ENCODE results near the gene CYP2A6. TPM values are rescaled to one million over a fixed set of nuclear protein-coding genes. Genes with fewer than 3 reads are reported as not detected.
"Not testable (repeated sequence)": the region's sequence is repeated elsewhere in the genome, so short reads cannot be mapped to it uniquely, and the experiment has no call there.

Gene CYP2A6
- polyA plus RNA-seq, 1 donor from 2014 or later: not detected

- not testable (repeated sequence) for H3K27ac Mint-ChIP-seq, H3K9me3 Mint-ChIP-seq, H3K4me1 Mint-ChIP-seq, H3K4me3 Mint-ChIP-seq, H3K36me3 Mint-ChIP-seq, H3K27me3 Mint-ChIP-seq
Measured at GRCh38 chr19:40864739-40865496, 14.7 kb upstream of the CYP2A6 start.

DNA sequence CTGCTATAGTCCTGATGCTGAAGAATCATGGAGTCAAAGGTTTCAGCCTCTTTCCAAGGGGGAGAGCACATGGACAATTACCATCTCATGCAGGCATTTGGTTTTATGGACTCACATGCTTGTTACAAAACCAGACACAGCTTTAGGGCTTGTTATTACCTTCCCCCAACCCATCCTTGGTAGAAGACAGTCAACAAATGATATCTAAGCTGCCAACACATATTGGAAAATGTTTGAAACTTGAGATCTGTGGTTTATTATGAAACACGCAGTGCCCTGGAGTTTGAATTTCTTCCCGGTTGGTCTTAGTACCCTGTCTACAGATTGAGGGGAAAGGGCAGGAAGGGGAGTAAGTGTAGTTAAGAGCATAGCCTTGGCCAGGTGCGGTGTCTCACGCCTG lies 12.5 kb upstream of the CYP2A6 start:
- H3K27me3 Mint-ChIP-seq: peaks cover 8% of the 10 kb centered on the region
- no peak overlapping the region for H3K27ac Mint-ChIP-seq
- H3K9me3 Mint-ChIP-seq: peaks cover 0 to 2% (median 1%) of the 10 kb centered on the region in 3 donors
- no peak overlapping the region for H3K4me3 Mint-ChIP-seq
- H3K4me1 Mint-ChIP-seq: no peaks in the 10 kb centered on the region
- no peaks in the 10 kb centered on the region for H3K36me3 Mint-ChIP-seq

DNA sequence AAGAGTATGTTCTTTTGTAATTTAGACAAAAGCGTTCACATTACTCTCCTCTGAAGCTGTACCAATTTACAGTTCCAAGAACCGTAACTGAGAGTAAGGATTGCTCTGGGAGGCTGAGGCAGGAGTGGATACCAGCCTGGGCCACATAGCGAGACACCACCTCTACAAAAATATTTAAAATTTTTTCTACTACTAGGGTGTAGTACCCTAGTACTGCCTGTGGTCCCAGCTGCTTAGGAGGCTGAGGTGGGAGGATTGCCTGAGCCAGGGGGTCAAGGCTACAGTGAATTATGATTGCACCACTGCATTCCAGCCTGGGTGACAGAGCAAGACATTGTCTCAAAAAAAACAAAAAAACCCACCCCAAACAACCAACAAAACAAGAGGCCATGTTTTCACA lies 12.1 kb upstream of the CYP2A6 start:
- H3K4me1 Mint-ChIP-seq: no peaks in the 10 kb centered on the region
- H3K36me3 Mint-ChIP-seq: no peaks in the 10 kb centered on the region
- H3K27me3 Mint-ChIP-seq: peaks cover 10% of the 10 kb centered on the region
- H3K4me3 Mint-ChIP-seq: no peak overlapping the region
- H3K9me3 Mint-ChIP-seq: peaks cover 0 to 2% (median 1%) of the 10 kb centered on the region in 3 donors
- no peak overlapping the region for H3K27ac Mint-ChIP-seq

DNA sequence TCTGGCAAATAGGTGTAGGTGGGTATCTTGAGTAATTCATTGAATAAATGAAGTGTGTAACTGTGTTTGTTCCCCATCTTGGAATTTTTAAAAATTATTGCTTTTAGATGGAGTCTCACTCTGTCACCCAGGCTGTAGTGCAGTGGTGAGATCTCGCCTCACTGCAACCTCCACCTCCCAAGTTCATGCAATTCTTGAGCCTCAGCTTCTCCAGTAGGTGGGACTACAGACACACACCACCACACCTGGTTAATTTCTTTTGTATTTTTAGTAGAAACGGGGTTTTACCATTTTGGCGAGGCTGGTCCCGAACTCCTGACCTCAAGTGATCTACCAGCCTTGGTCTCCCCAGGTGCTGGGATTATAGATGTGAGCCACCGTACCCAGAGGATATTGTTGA lies 7.9 kb upstream of the CYP2A6 start:
- H3K4me3 Mint-ChIP-seq: no peak overlapping the region
- peaks cover 0 to 2% (median 1%) of the 10 kb centered on the region in 3 donors for H3K9me3 Mint-ChIP-seq
- H3K27ac Mint-ChIP-seq: peak overlapping the region in 1 of 3 donors; percentile 57
- H3K36me3 Mint-ChIP-seq: no peaks in the 10 kb centered on the region
- H3K4me1 Mint-ChIP-seq: no peaks in the 10 kb centered on the region
- H3K27me3 Mint-ChIP-seq: peaks cover 7% of the 10 kb centered on the region

DNA sequence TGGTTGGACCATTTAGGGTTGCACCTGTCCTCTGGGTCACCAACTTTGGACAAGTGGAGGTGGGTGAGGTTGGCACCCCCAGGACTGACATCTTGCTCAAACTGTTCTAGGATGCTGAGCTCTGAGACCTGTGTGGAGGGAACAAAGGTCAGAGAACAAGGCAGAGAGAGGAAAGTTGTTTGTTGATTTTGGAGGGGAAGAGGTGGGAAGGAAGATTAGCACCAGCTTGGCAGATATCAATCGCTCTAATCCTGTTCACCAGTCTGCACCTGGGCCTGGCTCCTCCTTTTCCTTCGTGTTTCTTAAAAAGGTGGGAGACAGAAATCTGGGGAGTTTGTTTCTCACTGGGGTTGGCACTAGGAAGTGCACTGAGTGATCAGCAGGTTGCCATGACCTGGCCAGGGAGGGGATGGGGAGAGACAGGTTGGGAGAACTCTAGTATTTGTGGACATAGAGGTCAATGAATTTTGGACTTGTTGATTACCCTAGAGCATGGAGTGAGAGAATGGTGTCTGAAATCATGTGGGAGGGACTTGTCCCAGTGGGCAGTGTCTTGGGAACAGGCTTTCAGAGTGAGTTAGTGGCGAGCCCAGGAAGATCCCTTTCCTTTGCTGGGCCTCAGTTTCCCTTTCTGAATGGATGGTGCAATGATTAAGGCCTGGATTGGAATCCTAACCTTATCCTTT lies 2.4 kb upstream of the CYP2A6 start:
- not testable (repeated sequence) for H3K9me3 Mint-ChIP-seq, H3K4me3 Mint-ChIP-seq, H3K4me1 Mint-ChIP-seq, H3K27ac Mint-ChIP-seq, H3K36me3 Mint-ChIP-seq
- peaks cover 18% of the 10 kb centered on the region for H3K27me3 Mint-ChIP-seq

- not testable (repeated sequence) for H3K9me3 Mint-ChIP-seq, H3K36me3 Mint-ChIP-seq, H3K27ac Mint-ChIP-seq, H3K4me1 Mint-ChIP-seq
- peaks cover 26% of the 10 kb centered on the region for H3K27me3 Mint-ChIP-seq
- peak overlapping the region in 1 of 4 donors; percentile 39 for H3K4me3 Mint-ChIP-seq
Measured at GRCh38 chr19:40846722-40847121, 3.5 kb downstream of the CYP2A6 start.

- not testable (repeated sequence) for H3K4me1 Mint-ChIP-seq, H3K9me3 Mint-ChIP-seq, H3K36me3 Mint-ChIP-seq
- Mint-ChIP-seq H3K27ac (peak overlapping the region in 2 of 3 donors; percentile 73 to 78), H3K4me3 (peak overlapping the region; percentile 58 to 95 (median 82)), H3K27me3 (peaks cover 20% of the 10 kb centered on the region)
Measured at GRCh38 chr19:40843653-40844052, 6.6 kb downstream of the CYP2A6 start.

DNA sequence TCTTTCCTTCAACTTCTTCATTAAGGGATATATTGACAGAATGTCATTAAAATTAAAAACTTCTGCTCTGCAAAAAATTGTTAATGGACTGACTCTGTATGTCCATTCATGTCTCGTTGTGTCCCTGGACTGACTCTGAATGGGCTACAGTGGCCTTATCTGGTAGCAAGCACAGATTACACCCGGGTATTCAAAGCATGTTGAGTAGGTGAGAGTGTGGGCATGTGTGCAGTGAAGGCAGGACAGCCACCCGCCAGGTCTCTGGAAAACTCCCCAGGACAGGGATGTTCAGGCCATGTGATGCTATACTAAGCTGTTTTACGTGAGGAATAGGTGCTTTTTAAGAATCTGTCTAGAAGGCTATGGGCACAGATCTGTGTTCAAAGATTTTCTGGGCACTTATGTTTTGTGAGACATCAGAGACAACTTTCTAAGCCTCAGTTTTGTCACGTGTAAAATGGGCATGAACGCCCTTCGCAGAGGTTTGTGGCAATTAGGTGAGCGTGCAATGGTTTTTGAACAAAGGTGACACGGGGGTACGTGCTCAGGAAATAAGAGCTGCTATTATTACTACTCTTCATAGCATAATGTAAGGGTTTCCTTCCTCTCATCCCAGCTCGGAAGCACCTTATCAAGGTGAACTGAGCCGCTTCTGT lies 7.1 kb downstream of the CYP2A6 start:
- Mint-ChIP-seq H3K27me3 (peaks cover 16% of the 10 kb centered on the region), H3K4me3 (peak overlapping the region; percentile 58 to 95 (median 82)), H3K27ac (peak overlapping the region in 2 of 3 donors; percentile 73 to 78)
- not testable (repeated sequence) for H3K36me3 Mint-ChIP-seq, H3K9me3 Mint-ChIP-seq, H3K4me1 Mint-ChIP-seq

DNA sequence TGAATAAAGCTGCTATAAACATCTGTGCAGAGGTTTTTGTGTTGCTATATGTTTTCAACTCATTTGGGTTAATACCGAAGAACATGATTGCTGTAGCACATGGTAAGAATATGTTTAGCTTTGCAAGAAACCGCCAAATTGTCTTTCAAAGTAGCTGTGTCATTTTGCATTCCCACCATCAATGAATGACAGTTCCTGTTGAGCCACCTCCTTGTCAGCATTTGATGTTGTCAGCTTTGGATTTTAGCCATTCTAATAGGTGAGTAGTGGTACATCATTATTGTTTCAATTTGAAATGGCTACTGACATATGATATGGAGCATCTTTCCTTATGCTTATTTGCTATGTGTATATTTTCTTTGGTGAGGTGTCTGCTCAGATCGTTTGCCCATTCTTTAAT lies 8.2 kb downstream of the CYP2A6 start:
- H3K36me3 Mint-ChIP-seq, H3K4me1 Mint-ChIP-seq, H3K4me3 Mint-ChIP-seq, H3K27ac Mint-ChIP-seq, H3K9me3 Mint-ChIP-seq, H3K27me3 Mint-ChIP-seq: not testable (repeated sequence)

DNA sequence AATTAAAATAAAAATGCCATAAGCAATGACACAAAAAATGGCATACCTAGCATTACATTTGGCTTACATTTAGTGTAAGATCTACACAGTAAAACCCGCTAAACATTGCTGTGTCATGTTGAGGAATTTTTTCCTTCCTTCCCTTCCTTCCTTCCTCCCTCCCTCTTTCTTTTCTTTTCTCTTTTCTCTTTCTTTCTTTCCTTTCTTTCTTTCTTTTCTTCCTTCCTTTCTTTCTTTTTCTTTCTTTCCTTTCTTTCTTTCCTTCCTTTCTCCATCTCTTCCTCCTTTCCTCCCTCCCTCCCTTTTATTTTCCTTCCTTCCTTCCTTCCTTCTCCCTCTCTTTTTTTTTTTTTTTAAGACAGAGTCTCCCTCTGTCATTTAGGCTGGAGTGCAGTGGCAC lies 11.8 kb downstream of the CYP2A6 start:
- H3K4me3 Mint-ChIP-seq, H3K9me3 Mint-ChIP-seq, H3K4me1 Mint-ChIP-seq, H3K27ac Mint-ChIP-seq, H3K27me3 Mint-ChIP-seq, H3K36me3 Mint-ChIP-seq: not testable (repeated sequence)

DNA sequence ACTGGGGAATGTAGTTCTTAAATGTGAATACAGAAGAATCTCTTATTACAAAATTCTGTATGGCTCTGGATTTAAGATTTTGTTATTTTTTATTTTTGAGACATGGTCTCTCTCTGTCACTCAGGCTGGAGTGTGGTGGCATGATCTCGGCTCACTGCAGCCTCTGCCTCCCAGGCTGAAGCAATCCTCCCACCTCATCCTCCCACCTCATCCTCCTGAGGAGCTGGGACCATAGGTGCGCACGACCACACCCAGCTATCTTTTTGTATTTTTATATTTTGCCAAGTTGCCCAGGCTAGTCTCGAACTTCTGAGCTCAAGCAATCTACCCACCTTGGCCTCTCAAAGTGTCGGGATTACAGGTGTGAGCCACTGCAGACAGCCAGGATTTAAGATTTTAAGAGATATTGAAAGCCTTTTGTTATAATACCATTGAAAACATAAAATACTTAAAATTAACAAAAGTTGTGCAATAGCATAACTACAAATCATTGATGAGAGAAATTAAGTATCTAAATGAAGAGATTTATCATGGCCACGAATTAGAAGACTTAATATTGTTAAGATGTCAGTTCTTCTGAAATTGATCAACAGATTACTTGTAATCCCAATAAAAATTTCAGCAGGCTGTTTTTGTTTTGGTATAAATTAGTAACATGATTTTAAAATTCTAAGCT lies 13.4 kb downstream of the CYP2A6 start:
- H3K36me3 Mint-ChIP-seq: no peaks in the 10 kb centered on the region
- no peaks in the 10 kb centered on the region for H3K4me1 Mint-ChIP-seq
- H3K9me3 Mint-ChIP-seq: peaks cover 0 to 2% (median 0%) of the 10 kb centered on the region in 3 donors
- no peak overlapping the region for H3K4me3 Mint-ChIP-seq
- H3K27me3 Mint-ChIP-seq: peaks cover 2% of the 10 kb centered on the region
- H3K27ac Mint-ChIP-seq: no peak overlapping the region

- not testable (repeated sequence) for H3K4me1 Mint-ChIP-seq, H3K36me3 Mint-ChIP-seq, H3K27me3 Mint-ChIP-seq, H3K4me3 Mint-ChIP-seq, H3K9me3 Mint-ChIP-seq
- H3K27ac Mint-ChIP-seq: peak overlapping the region in 1 of 3 donors; percentile 81
Measured at GRCh38 chr19:40833728-40834533, 16.3 kb downstream of the CYP2A6 start.

DNA sequence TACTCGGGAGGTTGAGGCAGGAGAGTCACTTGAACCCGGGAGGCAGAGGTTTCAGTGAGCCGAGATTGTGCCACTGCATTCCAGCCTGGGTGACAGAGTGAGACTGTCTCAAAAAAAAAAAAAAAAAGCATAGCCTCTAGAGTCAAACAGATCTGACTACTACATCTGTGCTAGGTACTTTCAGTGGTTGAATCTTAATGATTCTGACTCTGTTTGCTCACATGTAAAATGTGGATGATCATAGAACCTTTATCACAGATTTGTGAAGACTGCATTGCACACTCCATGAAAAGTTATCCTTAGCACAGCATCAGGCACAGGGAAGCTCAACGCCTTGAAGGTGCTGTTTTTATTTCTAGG lies 17.8 kb downstream of the CYP2A6 start:
- H3K27me3 Mint-ChIP-seq, H3K9me3 Mint-ChIP-seq, H3K4me3 Mint-ChIP-seq, H3K4me1 Mint-ChIP-seq, H3K27ac Mint-ChIP-seq: not testable (repeated sequence)
- peaks cover 15% of the 10 kb centered on the region for H3K36me3 Mint-ChIP-seq

- H3K4me3 Mint-ChIP-seq: no peak overlapping the region
- H3K4me1 Mint-ChIP-seq: peaks cover 0 to 2% (median 0%) of the 10 kb centered on the region in 3 donors
- H3K9me3 Mint-ChIP-seq: peaks cover 0 to 4% (median 3%) of the 10 kb centered on the region in 3 donors
- peaks cover 21% of the 10 kb centered on the region for H3K36me3 Mint-ChIP-seq
- no peak overlapping the region for H3K27ac Mint-ChIP-seq
- H3K27me3 Mint-ChIP-seq: no peaks in the 10 kb centered on the region
Measured at GRCh38 chr19:40831502-40832430, 18.5 kb downstream of the CYP2A6 start.
